Uterus (tissue), 4 donors: ENCODE results near the gene ARHGDIB. TPM values are rescaled to one million over a fixed set of nuclear protein-coding genes. Genes with fewer than 3 reads are reported as not detected.

Source experiments
- DNase-seq, 2 donors: peaks; one replicate each; pipeline ENCODE4 v3.0.0-alpha.2; 2019 to 2020
- H3K27ac ChIP-seq, 2 donors: fragments of 200-600 bp; sonication (generic); 1 replicate in 1 of 2; 2 replicates in 1 of 2; pipeline ENCODE4 v1.5.1; 2016 to 2018
- H3K27me3 ChIP-seq, 2 donors: fragments of 200-600 bp; sonication (generic); one replicate each; pipeline ENCODE4 v1.5.1; 2018 to 2019; ENCODE audit warnings: control low read depth in 1 of 2
- H3K36me3 ChIP-seq, 2 donors: fragments of 200-600 bp; sonication (generic); one replicate each; pipeline ENCODE4 v1.5.1; 2019; ENCODE audit warnings: control low read depth in 1 of 2
- H3K4me1 ChIP-seq, 2 donors: fragments of 200-600 bp; sonication (generic); one replicate each; pipeline ENCODE4 v1.5.1; 2018 to 2019; ENCODE audit warnings: control low read depth in 1 of 2
- H3K4me3 ChIP-seq, 2 donors: fragments of 200-600 bp; sonication (generic); 1 replicate in 1 of 2; 2 replicates in 1 of 2; pipeline ENCODE4 v1.5.1; 2018 to 2019; ENCODE audit warnings: mild to moderate bottlenecking in 1 of 2
- H3K9me3 ChIP-seq, 2 donors: fragments of 200-600 bp; sonication (generic); one replicate each; pipeline ENCODE4 v1.5.1; 2019; ENCODE audit warnings: control low read depth in 1 of 2
- POLR2A ChIP-seq, 2 donors: fragments of 450-650 bp; IDR thresholded peaks; one replicate each; pipeline ENCODE4 v1.6.1; 2016; ENCODE audit warnings: antibody characterized with exemption in 2 of 2, mild to moderate bottlenecking in 1 of 2, moderate library complexity in 1 of 2
- intact Hi-C: fragments of 100-400 bp; cut with DNase I; formaldehyde crosslinking; loops from one replicate; pipeline ENCODE4 v1.15.1; 2023; ENCODE audit warnings: low total_unique reads
- total RNA-seq, 4 donors: library from RNA; depleted of rRNA in 3 of 4; stranded (reverse); fragments of >200 nt in 3 of 4; gene quantifications; one replicate each; pipeline versions ENCODE4 v1.1.0 to v1.2.4, GENCODE V29; 2014 to 2023
- TF ChIP-seq, protein P1 (sequence below), 4 experiments: fragments of 200-600 bp in 2 of 4; fragments of 450-650 bp in 2 of 4; sonication (generic) in 2 of 4; IDR thresholded peaks; one replicate each; pipeline ENCODE4 v1.5.1; 2016 to 2019; ENCODE audit warnings: antibody characterized with exemption in 4 of 4, mild to moderate bottlenecking in 2 of 4, moderate library complexity in 1 of 4
- donor health status: DM: yes; HTN: yes; CAD: no.

ARHGDIB gene
- total RNA-seq, 4 donors from 2014 or later: 28.4 to 175 (median 59.9) TPM

DNA sequence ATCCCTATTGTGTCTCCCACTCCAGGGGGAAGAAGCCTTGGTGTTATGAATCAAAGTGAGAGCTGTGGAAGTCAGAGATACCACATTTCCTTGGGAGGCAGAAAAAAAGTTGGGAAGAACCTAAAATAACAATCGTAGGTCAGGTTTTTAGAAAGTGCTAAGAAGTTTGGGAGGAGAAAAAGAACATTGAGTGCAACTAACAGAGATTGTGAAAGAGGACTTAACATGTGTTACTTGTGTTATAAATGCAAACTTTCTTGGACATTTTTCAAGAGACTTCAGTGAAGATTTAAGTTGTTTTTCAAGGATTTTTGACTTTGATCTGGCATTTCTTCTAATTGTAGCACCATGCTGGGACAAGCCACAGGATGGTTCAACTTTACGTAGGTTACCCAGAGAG, 15.2 kb downstream of the ARHGDIB start:
- Histone ChIP-seq H3K4me3 (no peak overlapping the region), H3K9me3 (no peaks in the 10 kb centered on the region), H3K4me1 (peaks cover 0 to 16% of the 10 kb centered on the region in 2 donors), H3K27ac (peak overlapping the region; percentile 84 to 93), H3K27me3 (no peaks in the 10 kb centered on the region), H3K36me3 (no peaks in the 10 kb centered on the region)
- TF ChIP-seq POLR2A (IDR thresholded peaks at IDR 0.05): no peak
- TF ChIP-seq, protein P1, sequence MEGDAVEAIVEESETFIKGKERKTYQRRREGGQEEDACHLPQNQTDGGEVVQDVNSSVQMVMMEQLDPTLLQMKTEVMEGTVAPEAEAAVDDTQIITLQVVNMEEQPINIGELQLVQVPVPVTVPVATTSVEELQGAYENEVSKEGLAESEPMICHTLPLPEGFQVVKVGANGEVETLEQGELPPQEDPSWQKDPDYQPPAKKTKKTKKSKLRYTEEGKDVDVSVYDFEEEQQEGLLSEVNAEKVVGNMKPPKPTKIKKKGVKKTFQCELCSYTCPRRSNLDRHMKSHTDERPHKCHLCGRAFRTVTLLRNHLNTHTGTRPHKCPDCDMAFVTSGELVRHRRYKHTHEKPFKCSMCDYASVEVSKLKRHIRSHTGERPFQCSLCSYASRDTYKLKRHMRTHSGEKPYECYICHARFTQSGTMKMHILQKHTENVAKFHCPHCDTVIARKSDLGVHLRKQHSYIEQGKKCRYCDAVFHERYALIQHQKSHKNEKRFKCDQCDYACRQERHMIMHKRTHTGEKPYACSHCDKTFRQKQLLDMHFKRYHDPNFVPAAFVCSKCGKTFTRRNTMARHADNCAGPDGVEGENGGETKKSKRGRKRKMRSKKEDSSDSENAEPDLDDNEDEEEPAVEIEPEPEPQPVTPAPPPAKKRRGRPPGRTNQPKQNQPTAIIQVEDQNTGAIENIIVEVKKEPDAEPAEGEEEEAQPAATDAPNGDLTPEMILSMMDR (IDR thresholded peaks at IDR 0.05): no peak
- intact Hi-C loops: no loop called here
- no peak for DNase-seq

GRCh38 chr12:14942196-14942931, 19.0 kb downstream of the ARHGDIB start:
- intact Hi-C loops: no loop called here
- H3K4me1 ChIP-seq: peaks cover 0 to 9% of the 10 kb centered on the region in 2 donors
- no peak overlapping the region for H3K27ac ChIP-seq
- no peaks in the 10 kb centered on the region for H3K9me3 ChIP-seq
- H3K4me3 ChIP-seq: no peak overlapping the region
- no peak for DNase-seq
- H3K36me3 ChIP-seq: no peaks in the 10 kb centered on the region
- no peak for TF ChIP-seq POLR2A (IDR thresholded peaks at IDR 0.05)
- TF ChIP-seq, protein P1 (IDR thresholded peaks at IDR 0.05): no peak
- H3K27me3 ChIP-seq: no peaks in the 10 kb centered on the region

DNA sequence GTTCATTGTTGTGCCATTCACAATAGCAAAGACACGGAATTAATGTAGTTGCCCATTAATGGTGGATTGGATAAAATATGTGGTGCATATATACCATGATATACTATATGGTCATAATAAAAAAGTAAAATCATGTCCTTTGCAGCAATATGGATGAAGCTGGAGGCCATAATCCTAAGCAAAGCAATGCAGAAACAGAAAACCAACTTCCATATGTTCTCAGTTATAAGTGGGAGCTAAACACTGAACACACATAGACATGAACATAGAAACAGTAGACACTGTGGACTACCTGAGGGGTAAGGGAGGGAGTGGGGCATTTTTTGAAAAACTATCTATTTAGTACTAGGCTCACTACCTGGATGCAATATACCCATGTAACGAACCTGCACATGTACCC, 20.0 kb downstream of the ARHGDIB start:
- no peak overlapping the region for H3K4me3 ChIP-seq
- no peak for DNase-seq
- TF ChIP-seq POLR2A (IDR thresholded peaks at IDR 0.05): no peak
- TF ChIP-seq, protein P1 (IDR thresholded peaks at IDR 0.05): no peak
- H3K4me1 ChIP-seq: no peaks in the 10 kb centered on the region
- H3K9me3 ChIP-seq: no peaks in the 10 kb centered on the region
- intact Hi-C loops: no loop called here
- no peak overlapping the region for H3K27ac ChIP-seq
- no peaks in the 10 kb centered on the region for H3K36me3 ChIP-seq
- no peaks in the 10 kb centered on the region for H3K27me3 ChIP-seq

DNA sequence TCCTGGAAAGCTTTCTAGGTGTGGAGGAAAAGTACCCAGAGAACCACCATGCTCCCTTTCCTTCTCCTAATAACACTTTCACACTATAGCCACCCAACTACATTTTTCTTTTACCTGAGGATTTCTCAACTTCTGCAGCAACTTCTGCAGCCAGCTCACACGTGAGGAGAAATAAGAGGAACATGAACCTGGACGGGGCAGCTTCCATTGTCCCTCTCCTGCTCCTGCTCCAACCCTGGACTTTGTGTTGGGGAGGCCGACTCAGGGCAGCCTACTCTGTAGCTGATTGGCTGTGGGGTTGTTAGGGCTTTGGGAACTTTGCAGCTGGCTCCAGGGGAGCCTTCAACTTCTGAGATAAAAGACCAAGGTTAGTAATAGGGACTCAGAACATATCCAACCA, 23.1 kb downstream of the ARHGDIB start, which contains the start of gene ERP27:
Gene ERP27 (minus strand): TSS at position 237 of the 400 bp plus-strand sequence. CDS start 29 bp downstream, at position 208.
- no peak for TF ChIP-seq POLR2A (IDR thresholded peaks at IDR 0.05)
- TF ChIP-seq, protein P1 (IDR thresholded peaks at IDR 0.05): no peak
- H3K4me1 ChIP-seq: no peaks in the 10 kb centered on the region
- intact Hi-C loops: loop anchor here (10.0 kb wide), 1 partner anchor 46 kb away; no protein-coding TSS in a partner anchor
- H3K4me3 ChIP-seq: no peak within 1 kb of the TSS
- H3K36me3 ChIP-seq: no peaks in the 10 kb centered on the region
- H3K27me3 ChIP-seq: no peaks in the 10 kb centered on the region
- H3K27ac ChIP-seq: no peak within 1 kb of the TSS
- no peaks in the 10 kb centered on the region for H3K9me3 ChIP-seq
- DNase-seq: no peak

DNA sequence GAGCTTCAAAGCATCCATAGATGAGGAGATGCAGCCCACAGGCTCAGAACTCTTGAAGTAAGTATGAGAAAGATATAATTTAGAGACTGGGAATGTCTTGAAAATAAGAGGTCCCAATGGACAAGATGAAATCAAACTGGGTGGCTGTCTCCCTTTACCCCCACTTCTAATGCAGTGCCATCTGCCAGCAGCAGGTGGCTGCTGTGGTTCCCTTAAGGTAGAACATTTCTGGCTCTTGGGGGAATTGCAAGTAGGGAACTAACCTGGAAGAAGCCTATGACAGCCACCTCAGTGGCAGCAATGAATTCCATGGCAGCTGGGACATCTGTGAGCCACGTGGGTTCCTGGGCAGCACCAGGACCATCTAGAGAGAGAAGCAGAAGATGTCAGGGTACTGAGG, 23.7 kb downstream of the ARHGDIB start:
- H3K4me3 ChIP-seq: no peak overlapping the region
- H3K36me3 ChIP-seq: no peaks in the 10 kb centered on the region
- H3K27me3 ChIP-seq: no peaks in the 10 kb centered on the region
- intact Hi-C loops: loop anchor here (10.0 kb wide), 1 partner anchor 47 kb away; no protein-coding TSS in a partner anchor
- H3K9me3 ChIP-seq: no peaks in the 10 kb centered on the region
- no peak overlapping the region for H3K27ac ChIP-seq
- no peak for DNase-seq
- no peak for TF ChIP-seq POLR2A (IDR thresholded peaks at IDR 0.05)
- TF ChIP-seq, protein P1 (IDR thresholded peaks at IDR 0.05): no peak
- no peaks in the 10 kb centered on the region for H3K4me1 ChIP-seq
